Fibroblast of lung (primary cell): ENCODE results near the gene RASSF8.

ENCODE experiments used
- CTCF ChIP-seq, 2 donors: IDR thresholded peaks in 1 of 2; conservative IDR thresholded peaks in 1 of 2; 1 replicate in 1 of 2; 2 replicates in 1 of 2; pipeline ENCODE4 v1.5.1; 2011 to 2012; ENCODE audit warnings: low read length in 2 of 2, control low read depth in 1 of 2, inconsistent platforms in 1 of 2, low read depth in 1 of 2, mild to moderate bottlenecking in 1 of 2
- EZH2 ChIP-seq: IDR thresholded peaks from 2 replicates; pipeline ENCODE4 v1.5.1; 2012; ENCODE audit warnings: low read length, control low read depth, mild to moderate bottlenecking; ENCODE audit errors: missing control alignments

- TF ChIP-seq EZH2 = no peak
- TF ChIP-seq CTCF (conservative IDR thresholded peaks at IDR 0.05 in 1 of 2, IDR thresholded peaks at IDR 0.05 in 1 of 2; ENCODE audit: low read depth in 1 of 2, low read length in 2 of 2) = no peak
Measured at GRCh38 chr12:26090836-26091510, 132.5 kb downstream of the RASSF8 start.
